MM.1S (cell line): ENCODE results near the gene B3GNT8.

Experiments used
- DNase-seq: peaks from one replicate; pipeline ENCODE4 v3.0.0-alpha.2; 2015
- H2AFZ ChIP-seq: fragments of 300-600 bp; sonication (generic); 2 replicates; pipeline ENCODE4 v1.6.0; 2016; ENCODE audit warnings: antibody characterized with exemption, low read length
- H3F3A ChIP-seq: fragments of 300-600 bp; sonication (generic); 2 replicates; pipeline ENCODE4 v1.6.1; 2016; ENCODE audit warnings: mild to moderate bottlenecking, antibody characterized with exemption, low read length, moderate library complexity, mixed read lengths; ENCODE audit not compliant: insufficient read depth
- H3K27ac ChIP-seq: fragments of 300-600 bp; sonication (generic); 2 replicates; pipeline ENCODE4 v1.5.1; 2016; ENCODE audit warnings: mild to moderate bottlenecking, low read length
- H3K27me3 ChIP-seq: fragments of 300-600 bp; sonication (generic); replicated peaks from 2 replicates; pipeline ENCODE4 v1.6.0; 2016; ENCODE audit warnings: low read length; ENCODE audit not compliant: insufficient read depth
- H3K36me3 ChIP-seq: fragments of 300-600 bp; sonication (generic); replicated peaks from 2 replicates; pipeline ENCODE4 v1.6.1; 2016; ENCODE audit warnings: mild to moderate bottlenecking, low read length, mixed read lengths; ENCODE audit not compliant: insufficient read depth
- H3K4me1 ChIP-seq: fragments of 300-600 bp; sonication (generic); 2 replicates; pipeline ENCODE4 v1.6.1; 2016; ENCODE audit warnings: low read length, mixed read lengths
- H3K4me2 ChIP-seq: fragments of 300-600 bp; sonication (generic); 2 replicates; pipeline ENCODE4 v1.6.0; 2016; ENCODE audit warnings: low read depth, low read length
- H3K4me3 ChIP-seq: fragments of 300-600 bp; sonication (generic); 2 replicates; pipeline ENCODE4 v1.5.1; 2016; ENCODE audit warnings: low read length, mixed read lengths
- H3K79me2 ChIP-seq: fragments of 300-600 bp; sonication (generic); 2 replicates; pipeline ENCODE4 v1.6.1; 2016; ENCODE audit warnings: mixed run types, low read length, mixed read lengths
- H3K9ac ChIP-seq: fragments of 300-600 bp; sonication (generic); 2 replicates; pipeline ENCODE4 v1.6.1; 2016; ENCODE audit warnings: low read length, mixed read lengths
- H3K9me2 ChIP-seq: fragments of 300-600 bp; sonication (generic); replicated peaks from 2 replicates; pipeline ENCODE4 v1.6.1; 2016; ENCODE audit warnings: mild to moderate bottlenecking, low read length, mixed read lengths; ENCODE audit not compliant: insufficient read depth
- H3K9me3 ChIP-seq: fragments of 300-600 bp; sonication (generic); replicated peaks from 2 replicates; pipeline ENCODE4 v1.6.1; 2016; ENCODE audit warnings: mild to moderate bottlenecking, low read length, mixed read lengths; ENCODE audit not compliant: insufficient read depth
- H4K20me1 ChIP-seq: fragments of 300-600 bp; sonication (generic); 2 replicates; pipeline ENCODE4 v1.6.1; 2016; ENCODE audit warnings: mild to moderate bottlenecking, low read length, moderate library complexity, mixed read lengths; ENCODE audit not compliant: insufficient read depth
- EZH2 ChIP-seq: fragments of 300-600 bp; sonication (generic); optimal IDR thresholded peaks from 2 replicates; pipeline ENCODE3; 2017; ENCODE audit warnings: low read depth, mild to moderate bottlenecking, antibody characterized with exemption, low read length, mixed read lengths
- EZH2phosphoT487 ChIP-seq: fragments of 300-600 bp; sonication (generic); IDR thresholded peaks from 2 replicates; pipeline ENCODE4 v1.6.1; 2018; ENCODE audit warnings: antibody characterized with exemption, low read length
- TF ChIP-seq, protein P1 (sequence below): fragments of 300-600 bp; sonication (generic); IDR thresholded peaks from 2 replicates; pipeline ENCODE4 v1.5.1; 2016; ENCODE audit warnings: antibody characterized with exemption, low read length, mixed read lengths

The B3GNT8 gene

DNA sequence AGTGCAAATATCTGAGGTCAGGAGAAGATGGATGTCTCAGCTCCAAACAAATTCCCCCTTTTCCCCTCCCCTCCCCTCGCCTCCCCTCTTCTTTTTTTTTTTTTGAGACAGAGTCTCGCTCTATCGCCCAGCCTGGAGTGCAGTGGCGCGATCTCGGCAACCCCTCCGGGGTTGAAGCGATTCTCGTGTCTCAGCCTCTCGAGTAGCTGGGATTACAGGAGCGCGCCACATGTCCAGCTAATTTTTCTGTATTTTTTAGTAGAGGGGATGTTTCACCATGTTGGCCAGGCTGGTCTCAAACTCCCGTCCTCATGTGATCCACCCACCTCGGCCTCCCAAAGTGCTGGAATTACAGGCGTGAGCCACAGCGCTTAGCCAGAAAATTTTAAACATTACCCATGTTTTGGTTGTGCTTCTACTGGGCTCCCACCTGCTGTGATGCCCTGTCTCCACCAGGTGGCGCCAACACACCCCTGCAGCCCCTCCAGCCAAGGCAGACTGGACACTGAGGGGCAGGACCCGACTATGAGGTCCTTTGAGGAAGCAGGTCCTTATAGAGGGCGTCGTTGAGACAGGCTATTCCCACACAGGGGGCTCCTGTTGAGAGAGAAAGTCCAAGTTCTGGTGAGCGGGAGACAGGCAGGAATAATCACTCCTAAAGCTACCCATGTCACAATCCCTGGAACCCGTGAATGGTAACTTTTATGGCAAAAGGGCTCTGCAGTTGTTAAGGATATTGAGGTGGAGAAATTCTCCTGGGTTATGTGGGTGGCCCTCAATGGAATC, 22.1 kb upstream of the B3GNT8 start:
- H3K4me2 ChIP-seq: peak overlapping the region; percentile 68; the same call in 1 of the 2 replicates
- no peak overlapping the region for H3K27ac ChIP-seq
- H4K20me1 ChIP-seq: no peaks in the 10 kb centered on the region
- peak overlapping the region; percentile 49 for H3K4me3 ChIP-seq
- H3K9ac ChIP-seq: peak overlapping the region; percentile 30; the same call in 1 of the 2 replicates
- H3K36me3 ChIP-seq: no peaks in the 10 kb centered on the region
- H3K27me3 ChIP-seq: no peaks in the 10 kb centered on the region
- H2AFZ ChIP-seq: peak overlapping the region; percentile 30
- DNase-seq: peak; percentile 58
- H3K79me2 ChIP-seq: no peaks in the 10 kb centered on the region
- no peaks in the 10 kb centered on the region for H3K9me2 ChIP-seq
- TF ChIP-seq EZH2phosphoT487: no peak
- no peak for TF ChIP-seq EZH2
- TF ChIP-seq, protein P1, sequence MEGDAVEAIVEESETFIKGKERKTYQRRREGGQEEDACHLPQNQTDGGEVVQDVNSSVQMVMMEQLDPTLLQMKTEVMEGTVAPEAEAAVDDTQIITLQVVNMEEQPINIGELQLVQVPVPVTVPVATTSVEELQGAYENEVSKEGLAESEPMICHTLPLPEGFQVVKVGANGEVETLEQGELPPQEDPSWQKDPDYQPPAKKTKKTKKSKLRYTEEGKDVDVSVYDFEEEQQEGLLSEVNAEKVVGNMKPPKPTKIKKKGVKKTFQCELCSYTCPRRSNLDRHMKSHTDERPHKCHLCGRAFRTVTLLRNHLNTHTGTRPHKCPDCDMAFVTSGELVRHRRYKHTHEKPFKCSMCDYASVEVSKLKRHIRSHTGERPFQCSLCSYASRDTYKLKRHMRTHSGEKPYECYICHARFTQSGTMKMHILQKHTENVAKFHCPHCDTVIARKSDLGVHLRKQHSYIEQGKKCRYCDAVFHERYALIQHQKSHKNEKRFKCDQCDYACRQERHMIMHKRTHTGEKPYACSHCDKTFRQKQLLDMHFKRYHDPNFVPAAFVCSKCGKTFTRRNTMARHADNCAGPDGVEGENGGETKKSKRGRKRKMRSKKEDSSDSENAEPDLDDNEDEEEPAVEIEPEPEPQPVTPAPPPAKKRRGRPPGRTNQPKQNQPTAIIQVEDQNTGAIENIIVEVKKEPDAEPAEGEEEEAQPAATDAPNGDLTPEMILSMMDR: peak; percentile 96
- H3F3A ChIP-seq: no peaks in the 10 kb centered on the region
- peaks cover 4% of the 10 kb centered on the region; the same call in 1 of the 2 replicates for H3K4me1 ChIP-seq
- no peaks in the 10 kb centered on the region for H3K9me3 ChIP-seq

DNA sequence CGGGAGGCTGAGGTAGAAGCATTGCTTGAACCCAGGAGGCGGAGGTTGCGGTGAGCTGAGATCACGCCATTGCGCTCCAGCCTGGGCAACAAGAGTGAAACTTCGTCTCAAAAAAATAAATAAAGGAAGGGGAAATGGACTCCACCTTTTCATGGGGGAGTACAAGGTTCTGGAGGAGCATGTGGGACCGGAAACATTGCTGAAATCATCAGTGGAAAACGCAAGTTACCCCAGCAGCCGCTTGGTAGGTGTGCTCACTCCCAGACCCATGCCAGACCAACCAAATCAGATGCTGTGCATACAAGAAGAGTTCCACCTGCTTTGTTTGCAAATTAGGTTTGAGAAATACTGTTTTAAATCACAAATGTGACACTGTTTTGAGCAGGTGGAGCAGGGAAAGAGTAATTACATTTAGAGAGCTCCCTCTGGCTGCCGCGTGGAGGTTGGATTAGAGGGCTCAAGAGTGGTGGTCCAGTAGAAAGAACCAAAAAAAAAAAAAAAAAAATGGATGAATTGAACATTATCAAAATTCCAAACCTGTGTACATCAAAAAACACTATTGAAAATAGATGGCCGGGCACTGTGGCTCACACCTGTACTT, 20.7 kb upstream of the B3GNT8 start:
- peaks cover 4% of the 10 kb centered on the region; the same call in 1 of the 2 replicates for H3K4me1 ChIP-seq
- no peak for TF ChIP-seq EZH2phosphoT487
- no peak for TF ChIP-seq EZH2
- TF ChIP-seq, protein P1: no peak
- no peak overlapping the region for H3K9ac ChIP-seq
- H3K36me3 ChIP-seq: no peaks in the 10 kb centered on the region
- no peak overlapping the region for H3K4me2 ChIP-seq
- no peaks in the 10 kb centered on the region for H3K79me2 ChIP-seq
- H3K9me2 ChIP-seq: no peaks in the 10 kb centered on the region
- H3K9me3 ChIP-seq: no peaks in the 10 kb centered on the region
- DNase-seq: no peak
- no peaks in the 10 kb centered on the region for H4K20me1 ChIP-seq
- no peaks in the 10 kb centered on the region for H3F3A ChIP-seq
- H2AFZ ChIP-seq: no peak overlapping the region
- H3K27ac ChIP-seq: no peak overlapping the region
- H3K4me3 ChIP-seq: no peak overlapping the region
- no peaks in the 10 kb centered on the region for H3K27me3 ChIP-seq

DNA sequence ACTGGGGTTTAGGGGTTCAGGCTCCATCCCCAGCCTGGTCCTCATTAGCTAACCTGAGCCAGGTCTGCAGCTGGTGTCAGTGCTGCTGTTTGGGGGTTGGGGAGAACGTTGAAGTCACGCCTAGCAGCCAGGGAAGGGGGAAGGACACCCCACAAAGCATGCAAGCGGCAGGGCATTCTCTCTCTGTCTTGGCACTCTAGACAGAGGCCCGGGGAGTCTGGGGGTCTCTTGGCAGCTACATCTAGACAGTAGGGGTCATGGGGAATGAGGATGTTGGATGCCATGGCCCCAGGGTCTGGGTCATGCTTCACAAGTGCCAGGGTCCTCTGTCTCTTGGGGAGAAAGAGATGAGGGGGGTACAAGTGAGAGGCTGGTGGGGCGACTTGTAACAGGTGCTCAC, 18.4 kb upstream of the B3GNT8 start:
- no peaks in the 10 kb centered on the region for H3K36me3 ChIP-seq
- no peak overlapping the region for H3K4me2 ChIP-seq
- H3K9me2 ChIP-seq: no peaks in the 10 kb centered on the region
- H3K9me3 ChIP-seq: no peaks in the 10 kb centered on the region
- 0 out of 2 replicates have a peak, but pooled peaks cover 2% of the 10 kb centered on the region for H3F3A ChIP-seq
- H3K4me3 ChIP-seq: no peak overlapping the region
- H3K27me3 ChIP-seq: no peaks in the 10 kb centered on the region
- TF ChIP-seq, protein P1: no peak
- no peak for TF ChIP-seq EZH2phosphoT487
- TF ChIP-seq EZH2: no peak
- DNase-seq: no peak
- H3K4me1 ChIP-seq: peaks cover 4% of the 10 kb centered on the region; the same call in 1 of the 2 replicates
- no peaks in the 10 kb centered on the region for H4K20me1 ChIP-seq
- no peak overlapping the region for H2AFZ ChIP-seq
- no peak overlapping the region for H3K27ac ChIP-seq
- no peaks in the 10 kb centered on the region for H3K79me2 ChIP-seq
- no peak overlapping the region for H3K9ac ChIP-seq
